ENCODE results near the gene VPS37B.

DNA sequence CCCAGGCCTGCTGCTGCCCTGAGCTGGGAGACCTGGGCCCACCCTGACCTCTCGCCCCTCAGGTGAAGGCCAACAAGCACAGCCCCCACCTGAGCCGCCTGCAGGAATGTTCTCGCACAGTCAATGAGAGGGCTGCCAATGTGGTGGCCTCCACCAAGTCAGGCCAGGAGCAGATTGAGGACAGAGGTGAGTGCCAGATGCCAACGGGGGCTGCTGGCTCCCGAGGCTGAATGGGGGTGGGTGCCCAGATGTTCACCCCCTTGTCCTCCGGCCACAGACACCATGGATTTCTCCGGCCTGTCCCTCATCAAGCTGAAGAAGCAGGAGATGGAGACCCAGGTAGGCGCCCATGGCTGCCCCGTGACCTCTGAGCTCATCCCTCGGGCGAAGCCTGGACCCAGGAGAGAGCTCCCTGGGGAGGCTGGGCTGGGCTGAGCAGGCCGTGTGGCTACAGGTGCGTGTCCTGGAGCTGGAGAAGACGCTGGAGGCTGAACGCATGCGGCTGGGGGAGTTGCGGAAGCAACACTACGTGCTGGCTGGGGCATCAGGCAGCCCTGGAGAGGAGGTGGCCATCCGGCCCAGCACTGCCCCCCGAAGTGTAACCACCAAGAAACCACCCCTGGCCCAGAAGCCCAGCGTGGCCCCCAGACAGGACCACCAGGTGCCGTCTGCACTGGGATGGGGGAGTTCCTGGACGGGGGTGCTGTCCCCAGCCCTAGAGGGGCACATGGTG lies 34.9 kb downstream of the VPS37B start:
- TF ChIP-seq POLR2A (IDR thresholded peaks at IDR 0.05): no peak
- TF ChIP-seq, protein P1, sequence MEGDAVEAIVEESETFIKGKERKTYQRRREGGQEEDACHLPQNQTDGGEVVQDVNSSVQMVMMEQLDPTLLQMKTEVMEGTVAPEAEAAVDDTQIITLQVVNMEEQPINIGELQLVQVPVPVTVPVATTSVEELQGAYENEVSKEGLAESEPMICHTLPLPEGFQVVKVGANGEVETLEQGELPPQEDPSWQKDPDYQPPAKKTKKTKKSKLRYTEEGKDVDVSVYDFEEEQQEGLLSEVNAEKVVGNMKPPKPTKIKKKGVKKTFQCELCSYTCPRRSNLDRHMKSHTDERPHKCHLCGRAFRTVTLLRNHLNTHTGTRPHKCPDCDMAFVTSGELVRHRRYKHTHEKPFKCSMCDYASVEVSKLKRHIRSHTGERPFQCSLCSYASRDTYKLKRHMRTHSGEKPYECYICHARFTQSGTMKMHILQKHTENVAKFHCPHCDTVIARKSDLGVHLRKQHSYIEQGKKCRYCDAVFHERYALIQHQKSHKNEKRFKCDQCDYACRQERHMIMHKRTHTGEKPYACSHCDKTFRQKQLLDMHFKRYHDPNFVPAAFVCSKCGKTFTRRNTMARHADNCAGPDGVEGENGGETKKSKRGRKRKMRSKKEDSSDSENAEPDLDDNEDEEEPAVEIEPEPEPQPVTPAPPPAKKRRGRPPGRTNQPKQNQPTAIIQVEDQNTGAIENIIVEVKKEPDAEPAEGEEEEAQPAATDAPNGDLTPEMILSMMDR (IDR thresholded peaks at IDR 0.05): no peak

All from uterus (tissue), 2 donors.